SK-N-SH treated with all-trans-retinoic acid at 6 μM for 48 hours (cell line): ENCODE measurements around the gene HTR6.
A peak's percentile ranks its signal among the peaks of the same experiment; 100 is the strongest.

Experiments used
- ATAC-seq: fragments of 200-7000 bp; cut with Tn5 transposase; 3 replicates; pipeline ENCODE4 v1.9.1; 2020; ENCODE audit warnings: mild to moderate bottlenecking, moderate library complexity
- ARNTL ChIP-seq: fragments of 450-650 bp; formaldehyde crosslinking; IDR thresholded peaks from 2 replicates; pipeline ENCODE4 v1.5.0; 2020; ENCODE audit warnings: low read depth, mild to moderate bottlenecking, moderate library complexity, borderline replicate concordance
- BACH2 ChIP-seq: fragments of 250-450 bp; sonication (Bioruptor Pico); IDR thresholded peaks from 2 replicates; pipeline ENCODE4 v1.9.0; 2021; ENCODE audit warnings: mild to moderate bottlenecking, borderline replicate concordance
- CREB5 ChIP-seq: fragments of 250-450 bp; sonication (Bioruptor Pico); IDR thresholded peaks from 2 replicates; pipeline ENCODE4 v1.5.1; 2020; ENCODE audit warnings: low read depth, mild to moderate bottlenecking, moderate library complexity
- CSDC2 ChIP-seq: fragments of 250-450 bp; sonication (Bioruptor Pico); IDR thresholded peaks from 2 replicates; pipeline ENCODE4 v1.5.0; 2020; ENCODE audit warnings: mild to moderate bottlenecking, moderate library complexity
- CSRNP3 ChIP-seq: fragments of 250-450 bp; sonication (Bioruptor Pico); IDR thresholded peaks from 2 replicates; pipeline ENCODE4 v1.5.1; 2021; ENCODE audit warnings: mild to moderate bottlenecking, moderate library complexity
- ESRRG ChIP-seq: fragments of 250-450 bp; sonication (Bioruptor Pico); IDR thresholded peaks from 2 replicates; pipeline ENCODE4 v1.6.1; 2021; ENCODE audit warnings: mild to moderate bottlenecking
- GLIS3 ChIP-seq: fragments of 250-450 bp; sonication (Bioruptor Pico); IDR thresholded peaks from 2 replicates; pipeline ENCODE4 v1.5.0; 2020; ENCODE audit warnings: mild to moderate bottlenecking, moderate library complexity
- ISL1 ChIP-seq: fragments of 250-450 bp; sonication (Bioruptor Pico); IDR thresholded peaks from 2 replicates; pipeline ENCODE4 v2.1.2; 2022; ENCODE audit warnings: mild to moderate bottlenecking, moderate library complexity
- OSR1 ChIP-seq: fragments of 250-450 bp; sonication (Bioruptor Pico); IDR thresholded peaks from 2 replicates; pipeline ENCODE4 v1.8.0; 2022; ENCODE audit warnings: moderate library complexity, mild to moderate bottlenecking, inconsistent platforms
- PPARA ChIP-seq: fragments of 250-450 bp; sonication (Bioruptor Pico); IDR thresholded peaks from 2 replicates; pipeline ENCODE4 v1.5.0; 2020; ENCODE audit warnings: mild to moderate bottlenecking, borderline replicate concordance
- RARB ChIP-seq: fragments of 250-450 bp; sonication (Bioruptor Pico); IDR thresholded peaks from 2 replicates; pipeline ENCODE4 v1.8.0; 2021; ENCODE audit warnings: mild to moderate bottlenecking, moderate library complexity
- SNAI2 ChIP-seq: fragments of 250-450 bp; sonication (Bioruptor Pico); IDR thresholded peaks from 2 replicates; pipeline ENCODE4 v1.5.0; 2020; ENCODE audit warnings: mild to moderate bottlenecking, moderate library complexity
- TOX ChIP-seq: fragments of 250-450 bp; sonication (Bioruptor Pico); IDR thresholded peaks from 2 replicates; pipeline ENCODE4 v1.8.0; 2021; ENCODE audit warnings: mild to moderate bottlenecking, moderate library complexity, borderline replicate concordance
- ZC3H10 ChIP-seq: fragments of 250-450 bp; sonication (Bioruptor Pico); IDR thresholded peaks from 2 replicates; pipeline ENCODE4 v1.5.1; 2021; ENCODE audit warnings: mild to moderate bottlenecking, moderate library complexity
- ZFP3 ChIP-seq: fragments of 250-450 bp; sonication (Bioruptor Pico); IDR thresholded peaks from 2 replicates; pipeline ENCODE4 v1.5.0; 2020; ENCODE audit warnings: mild to moderate bottlenecking, moderate library complexity
- ZFP30 ChIP-seq: fragments of 450-650 bp; formaldehyde crosslinking; IDR thresholded peaks from 2 replicates; pipeline ENCODE4 v1.5.0; 2022; ENCODE audit warnings: mild to moderate bottlenecking, moderate library complexity
- ZNF565 ChIP-seq: fragments of 450-650 bp; formaldehyde crosslinking; conservative IDR thresholded peaks from 2 replicates; pipeline ENCODE4 v1.5.0; 2020; ENCODE audit warnings: low read depth, mild to moderate bottlenecking, moderate library complexity
- ZNF8 ChIP-seq: fragments of 450-650 bp; formaldehyde crosslinking; IDR thresholded peaks from 2 replicates; pipeline ENCODE4 v1.5.0; 2020; ENCODE audit warnings: mild to moderate bottlenecking, moderate library complexity
- TF ChIP-seq, protein P1 (sequence below): fragments of 250-450 bp; sonication (Bioruptor Pico); IDR thresholded peaks from 2 replicates; pipeline ENCODE4 v1.8.0; 2021; ENCODE audit warnings: low read depth, mild to moderate bottlenecking, moderate library complexity, borderline replicate concordance

The HTR6 gene

DNA sequence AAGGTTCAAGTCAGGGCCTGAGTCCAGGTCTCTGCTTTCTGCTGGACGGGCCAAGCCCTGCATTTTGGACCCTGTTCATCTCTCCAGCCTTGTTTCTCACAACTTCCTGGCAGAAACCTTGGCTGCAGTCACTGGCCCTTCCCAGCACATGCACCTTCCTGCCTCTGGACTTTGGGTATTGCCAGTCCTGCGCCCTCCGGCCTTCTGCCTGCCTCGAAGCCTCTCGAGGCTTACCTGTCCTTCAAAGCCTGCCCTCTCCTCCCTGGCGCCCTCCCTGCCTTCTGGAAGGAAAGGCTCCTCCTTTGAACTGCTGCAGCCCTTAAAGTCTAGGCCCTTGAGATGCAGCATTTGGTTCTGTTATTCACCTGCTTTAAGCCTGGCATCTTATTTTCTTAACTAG is 52.8 kb downstream of the HTR6 start (continued):
- TF ChIP-seq, protein P1, sequence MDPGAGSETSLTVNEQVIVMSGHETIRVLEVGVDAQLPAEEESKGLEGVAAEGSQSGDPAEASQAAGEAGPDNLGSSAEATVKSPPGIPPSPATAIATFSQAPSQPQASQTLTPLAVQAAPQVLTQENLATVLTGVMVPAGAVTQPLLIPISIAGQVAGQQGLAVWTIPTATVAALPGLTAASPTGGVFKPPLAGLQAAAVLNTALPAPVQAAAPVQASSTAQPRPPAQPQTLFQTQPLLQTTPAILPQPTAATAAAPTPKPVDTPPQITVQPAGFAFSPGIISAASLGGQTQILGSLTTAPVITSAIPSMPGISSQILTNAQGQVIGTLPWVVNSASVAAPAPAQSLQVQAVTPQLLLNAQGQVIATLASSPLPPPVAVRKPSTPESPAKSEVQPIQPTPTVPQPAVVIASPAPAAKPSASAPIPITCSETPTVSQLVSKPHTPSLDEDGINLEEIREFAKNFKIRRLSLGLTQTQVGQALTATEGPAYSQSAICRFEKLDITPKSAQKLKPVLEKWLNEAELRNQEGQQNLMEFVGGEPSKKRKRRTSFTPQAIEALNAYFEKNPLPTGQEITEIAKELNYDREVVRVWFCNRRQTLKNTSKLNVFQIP, result no peak
- TF ChIP-seq ZNF8 (CRISPR knock-in tag) (no peak), CSRNP3 (no peak)
- TF ChIP-seq, all 23 proteins: peak for 0

DNA sequence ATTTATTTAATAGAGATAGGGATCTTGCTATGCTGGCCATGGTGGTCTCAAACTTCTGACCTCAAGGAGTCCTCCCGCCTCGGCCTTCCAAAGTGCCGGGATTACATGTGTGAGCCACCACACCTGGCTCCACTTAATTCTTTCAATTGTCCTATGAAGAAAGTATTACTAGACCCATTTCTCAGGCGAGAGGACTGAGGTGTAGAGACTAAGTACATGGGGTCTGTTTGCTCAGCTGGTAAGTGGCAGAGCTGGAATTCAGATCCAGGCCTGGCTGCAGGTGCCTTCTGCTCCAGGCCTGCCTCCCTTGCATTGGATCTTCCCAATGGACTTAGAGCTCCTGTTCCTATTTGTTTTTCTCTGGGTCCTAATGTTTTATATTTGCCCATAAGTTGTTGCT is 55.5 kb downstream of the HTR6 start:
- TF ChIP-seq ARNTL (CRISPR knock-in tag) (no peak), BACH2 (CRISPR knock-in tag) (no peak), CSDC2 (CRISPR knock-in tag) (no peak), ZNF8 (CRISPR knock-in tag) (no peak), CREB5 (CRISPR knock-in tag) (no peak), TOX (CRISPR knock-in tag) (no peak), SNAI2 (CRISPR knock-in tag) (no peak), ZC3H10 (CRISPR knock-in tag) (no peak), ZFP30 (no peak), GLIS3 (CRISPR knock-in tag) (no peak), PPARA (CRISPR knock-in tag) (no peak), ISL1 (no peak), OSR1 (CRISPR knock-in tag) (no peak)
- TF ChIP-seq, protein P1, result no peak
- no peak for ATAC-seq

DNA sequence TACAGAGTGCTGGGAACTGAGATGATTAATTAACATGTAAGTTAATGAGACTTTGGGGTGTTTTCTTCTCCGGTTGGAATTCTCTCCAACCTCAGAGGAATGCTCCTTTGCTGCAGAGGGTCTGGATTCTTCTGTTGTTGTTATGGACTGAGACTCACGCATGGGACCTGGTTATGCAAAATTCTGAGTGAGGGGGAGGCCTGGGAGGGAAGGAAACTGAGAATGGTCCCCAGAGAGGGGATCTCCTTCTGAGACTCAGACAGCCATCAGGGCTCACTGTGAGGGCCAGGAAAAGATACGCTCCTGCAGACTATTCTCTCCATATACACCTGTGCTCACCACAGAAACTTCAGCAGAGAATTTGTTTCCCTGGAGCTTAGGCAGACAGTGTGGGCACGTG is 56.3 kb downstream of the HTR6 start:
- peak; percentile 36; the same call in 2 of the 3 replicates for ATAC-seq
- TF ChIP-seq, protein P1, result no peak
- no peak for TF ChIP-seq CREB5 (CRISPR knock-in tag)
- no peak for TF ChIP-seq ESRRG
- TF ChIP-seq RARB (CRISPR knock-in tag), result no peak
- TF ChIP-seq ZNF565 (CRISPR knock-in tag), result no peak
- TF ChIP-seq ARNTL (CRISPR knock-in tag), result no peak
- TF ChIP-seq GLIS3 (CRISPR knock-in tag), result no peak
- TF ChIP-seq OSR1 (CRISPR knock-in tag), result no peak
- TF ChIP-seq SNAI2 (CRISPR knock-in tag), result no peak
- no peak for TF ChIP-seq ZFP3
- TF ChIP-seq BACH2 (CRISPR knock-in tag), result no peak
- no peak for TF ChIP-seq CSDC2 (CRISPR knock-in tag)

DNA sequence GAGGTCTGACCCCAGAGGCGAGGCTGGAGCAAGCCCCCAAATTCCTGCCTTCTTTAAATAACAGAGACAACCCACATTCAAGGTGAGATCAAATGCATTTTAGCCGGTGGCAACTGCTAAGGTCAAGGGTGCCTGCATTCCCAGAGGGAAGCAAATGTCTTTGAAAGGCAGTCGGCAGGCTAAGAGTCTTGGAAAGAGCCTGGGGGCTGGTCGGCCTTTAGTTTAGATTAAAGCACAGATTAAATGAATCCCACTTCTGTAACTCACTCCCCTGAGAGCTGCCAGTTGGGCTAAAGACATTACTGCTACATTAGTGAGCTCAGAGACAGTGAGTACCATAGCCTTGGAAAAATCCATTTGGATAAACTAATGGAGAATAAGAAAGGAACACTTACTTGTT is 59.2 kb downstream of the HTR6 start:
- ATAC-seq, result no peak
- no peak for TF ChIP-seq ZNF8 (CRISPR knock-in tag)
